WI38 (cell line): ENCODE data around the gene STUB1.

ENCODE experiments used
- H3K4me3 ChIP-seq: 2 replicates; pipeline ENCODE4 v1.5.1; 2011; ENCODE audit warnings: low read depth, mild to moderate bottlenecking, control low read depth, low read length
- CTCF ChIP-seq: IDR thresholded peaks from 2 replicates; pipeline ENCODE4 v1.5.1; 2012; ENCODE audit warnings: low read depth, mild to moderate bottlenecking, control low read depth, low read length

Gene STUB1

GRCh38 chr16:694863-695354 is 14.7 kb downstream of the STUB1 start:
- no peak for TF ChIP-seq CTCF
- no peak overlapping the region for H3K4me3 ChIP-seq

- TF ChIP-seq CTCF: no peak
- H3K4me3 ChIP-seq: no peak overlapping the region
Measured at GRCh38 chr16:695355-696089, 15.3 kb downstream of the STUB1 start.

DNA sequence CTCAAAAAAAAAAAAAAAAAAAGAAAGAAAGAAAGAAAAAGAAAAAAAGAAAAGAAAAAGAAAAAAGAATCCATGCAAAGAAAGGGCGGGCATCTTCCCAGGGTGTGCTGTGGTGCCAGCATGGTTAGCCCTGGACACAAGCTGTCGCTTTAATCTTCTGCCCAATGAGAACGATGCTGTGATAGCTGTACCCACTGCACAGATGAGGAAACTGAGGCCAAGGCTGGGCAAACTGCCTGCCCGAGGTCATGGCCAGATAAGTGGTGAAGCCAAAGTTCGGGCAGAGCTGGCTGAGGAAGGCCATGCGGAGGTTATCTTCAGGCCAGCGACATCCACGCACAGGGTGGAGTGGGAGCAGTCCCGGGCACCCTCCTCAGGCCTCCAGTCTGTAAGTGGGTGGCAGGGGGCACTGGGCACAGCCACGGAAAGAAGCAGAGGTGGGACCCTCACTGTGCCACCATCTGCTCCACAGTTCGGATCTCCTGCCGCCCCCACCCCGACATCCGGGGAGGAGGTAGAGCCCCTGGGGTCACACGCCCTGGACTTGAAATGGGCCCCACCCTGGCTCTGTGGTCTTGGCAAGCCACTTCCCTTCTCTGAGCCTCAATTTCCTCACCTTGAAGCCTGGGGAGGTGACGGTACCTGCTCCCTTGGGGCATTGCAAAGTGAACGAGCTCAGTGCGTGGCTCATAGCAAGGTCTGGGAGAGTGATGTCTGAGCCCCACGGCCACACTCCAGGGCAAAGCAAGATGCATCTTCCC is 18.9 kb downstream of the STUB1 start:
- TF ChIP-seq CTCF: no peak

DNA sequence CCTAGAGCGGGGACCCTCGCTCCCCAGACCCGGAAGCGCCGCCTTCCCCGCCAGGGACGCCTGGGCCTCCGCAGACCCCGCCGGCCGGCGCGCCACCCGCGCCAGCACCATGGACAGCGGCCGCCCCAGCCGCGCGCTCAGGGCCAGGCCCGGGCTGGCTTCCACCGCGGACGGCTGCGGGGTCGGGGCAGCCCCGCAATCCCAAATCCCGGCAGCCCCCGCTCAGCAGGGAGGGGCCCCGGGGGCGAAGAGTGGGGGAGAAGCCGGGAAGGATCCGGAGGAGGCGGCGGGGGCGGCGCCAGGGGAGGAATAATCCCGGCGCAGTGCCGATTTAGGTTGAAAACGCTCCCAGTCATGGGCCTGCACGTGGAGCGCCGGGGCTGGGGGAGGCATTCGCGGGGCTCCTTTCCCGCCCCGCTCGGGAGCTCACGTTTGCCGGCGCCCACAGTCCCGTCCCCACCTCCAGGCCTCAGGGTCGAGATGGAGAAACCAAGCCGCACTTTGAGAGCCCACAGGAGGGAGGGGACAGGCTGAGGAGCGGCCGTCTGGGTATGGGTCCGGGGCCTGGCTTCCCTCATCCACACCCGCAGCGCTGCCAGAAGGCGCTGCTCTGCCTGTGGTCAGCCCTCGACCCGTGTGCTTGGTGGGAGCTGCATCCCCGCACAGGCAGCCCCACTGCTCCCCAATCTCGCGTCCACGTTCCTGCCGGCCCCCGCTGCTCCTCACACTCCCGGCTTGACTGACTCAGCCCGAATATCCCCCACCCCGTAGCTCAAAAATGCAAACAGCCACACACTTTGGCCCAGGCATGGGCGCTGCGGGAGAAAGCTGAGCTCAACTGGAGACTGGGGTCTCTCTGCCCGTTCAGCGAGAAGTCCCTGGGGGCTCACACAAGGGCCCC is 20.7 kb downstream of the STUB1 start:
- H3K4me3 ChIP-seq: no peak overlapping the region
- no peak for TF ChIP-seq CTCF

More for the DNA sequence above, 18.9 kb downstream of the STUB1 start:
- no peak overlapping the region for H3K4me3 ChIP-seq

DNA sequence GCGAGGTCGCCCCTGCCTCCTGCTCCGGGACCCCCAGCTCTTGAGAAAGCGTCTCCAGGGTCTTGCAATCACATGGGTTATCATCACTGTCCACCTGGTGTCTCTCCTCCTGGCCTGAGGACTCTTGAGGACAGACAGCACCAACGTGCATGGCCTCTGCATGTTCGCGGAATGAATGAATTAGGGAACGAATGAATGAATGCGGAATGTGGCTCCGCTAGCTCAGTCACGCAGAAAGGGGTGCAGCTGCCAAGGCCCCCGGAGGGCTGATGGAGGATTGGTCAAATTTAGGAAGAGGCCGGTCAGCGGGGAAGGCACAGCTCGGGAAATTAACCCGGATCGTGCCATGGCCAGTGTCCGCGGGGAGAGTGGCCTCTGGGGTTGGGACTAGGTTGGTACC is 22.1 kb downstream of the STUB1 start:
- no peak overlapping the region for H3K4me3 ChIP-seq
- no peak for TF ChIP-seq CTCF

DNA sequence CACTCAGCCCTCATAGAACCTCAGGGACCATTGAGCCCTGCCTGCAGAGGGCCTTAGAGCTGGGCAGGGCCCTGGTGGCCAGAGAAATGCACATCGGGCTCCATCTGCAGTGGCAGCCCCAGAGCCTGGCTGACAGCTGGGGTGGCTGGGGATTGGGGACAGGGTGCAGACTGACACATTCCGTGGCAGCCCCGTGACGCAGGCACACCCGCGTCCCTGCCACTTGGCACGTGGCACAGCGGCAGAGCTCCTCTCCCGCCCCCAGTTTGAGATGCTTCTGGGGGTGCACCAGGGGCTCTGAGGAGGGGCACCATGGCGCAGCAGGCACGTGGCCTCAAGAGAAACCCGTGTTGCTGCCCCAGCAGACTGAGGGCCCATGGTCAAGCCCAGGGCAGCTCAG is 23.2 kb downstream of the STUB1 start:
- no peak for TF ChIP-seq CTCF

More for the DNA sequence above, 23.2 kb downstream of the STUB1 start:
- no peak overlapping the region for H3K4me3 ChIP-seq
